ENCODE data around the gene CSF2.

- no peak for TF ChIP-seq CTCF (conservative IDR thresholded peaks at IDR 0.05)
- no peak for TF ChIP-seq EZH2 (IDR thresholded peaks at IDR 0.05; ENCODE audit: low read depth)
Measured at GRCh38 chr5:132099076-132099748, 25.6 kb downstream of the CSF2 start.

All from PC-9 (cell line).